HCT116 (cell line): Measurements from ENCODE around the gene GIT1. TPM values are rescaled to one million over a fixed set of nuclear protein-coding genes. Genes with fewer than 3 reads are reported as not detected.
"Not testable (repeated sequence)": the region's sequence is repeated elsewhere in the genome, so short reads cannot be mapped to it uniquely, and the experiment has no call there.

Experiments
- ATAC-seq: fragments of 200-7000 bp; cut with Tn5 transposase; 2 replicates; pipeline ENCODE4 v1.9.1; 2020; ENCODE audit warnings: mild to moderate bottlenecking, moderate library complexity
- BruUV-seq: library from RNA; stranded (reverse); fragments of 400-500 nt; replicated peaks from 2 replicates; lab custom pipeline; 2021; lab: Mats Ljungman, UMichigan
- CTCF ChIA-PET: fragments of 300-600 bp; sonication (Branson Sonifier 250); formaldehyde crosslinking; loops from one replicate; lab custom pipeline; 2021; ENCODE audit warnings: antibody characterized with exemption; lab: Charles Lee
- POLR2A ChIA-PET: fragments of 300-600, 350-600 bp; sonication (Branson Sonifier 250); formaldehyde crosslinking; loops from one replicate; lab custom pipeline; 2021; ENCODE audit warnings: antibody characterized with exemption; lab: Charles Lee
- RAD21 ChIA-PET, 2 experiments: fragments of 300-600 bp; sonication (Branson Sonifier 250); formaldehyde crosslinking; loops; one replicate each; lab custom pipeline; 2023; ENCODE audit warnings: low total read pairs in 2 of 2; ENCODE audit not compliant: uncharacterized antibody in 2 of 2, unreplicated experiment in 2 of 2, low non-redundant PET in 1 of 2; lab: Charles Lee
- DNase-seq: peaks from one replicate; pipeline ENCODE4 v3.0.0-alpha.2; 2010; ENCODE audit warnings: low read depth, low spot score
- H2AFZ ChIP-seq: fragments of 200-600 bp; shearing (Covaris generic), sonication (generic); 2 replicates; pipeline ENCODE4 v1.6.1; 2017; ENCODE audit warnings: low read depth, mixed run types, mixed read lengths, antibody characterized with exemption, low read length; ENCODE audit not compliant: poor library complexity, severe bottlenecking
- H3K27ac ChIP-seq: 2 replicates; pipeline ENCODE4 v1.5.1; 2012; ENCODE audit warnings: low read depth, low read length
- H3K27me3 ChIP-seq: fragments of 200-600 bp; sonication (generic); 2 replicates; pipeline ENCODE4 v1.6.1; 2016; ENCODE audit warnings: mixed run types, low read length, mixed read lengths; ENCODE audit not compliant: insufficient read depth
- H3K36me3 ChIP-seq, 2 experiments: fragments of 200-500 bp in 1 of 2; fragments of 200-600 bp in 1 of 2; sonication (Bioruptor generic) in 1 of 2; sonication (generic) in 1 of 2; 2 replicates each; pipeline versions ENCODE4 v1.5.1 to v1.6.1; 2014 to 2016; ENCODE audit warnings: low read length in 2 of 2, inconsistent platforms in 1 of 2, mixed read lengths in 1 of 2, mixed run types in 1 of 2; ENCODE audit not compliant: insufficient read depth in 2 of 2, control insufficient read depth in 1 of 2
- H3K4me1 ChIP-seq, 2 experiments: fragments of 200-600 bp in 1 of 2; sonication (generic) in 1 of 2; 2 replicates each; pipeline versions ENCODE4 v1.5.1 to v1.6.1; 2012 to 2017; ENCODE audit warnings: low read length in 2 of 2, inconsistent platforms in 1 of 2, mild to moderate bottlenecking in 1 of 2, mixed read lengths in 1 of 2, mixed run types in 1 of 2, moderate library complexity in 1 of 2; ENCODE audit not compliant: insufficient read depth in 2 of 2, control insufficient read depth in 1 of 2
- H3K4me2 ChIP-seq: fragments of 200-600 bp; sonication (generic); 2 replicates; pipeline ENCODE4 v1.6.1; 2017; ENCODE audit warnings: mixed run types, low read length, mixed read lengths
- H3K4me3 ChIP-seq, 2 experiments: fragments of 200-600 bp in 1 of 2; sonication (generic) in 1 of 2; replicated peaks in 1 of 2; 2 replicates each; pipeline ENCODE4 v1.5.1; 2011 to 2016; ENCODE audit warnings: low read length in 2 of 2, control low read depth in 1 of 2, low read depth in 1 of 2, mild to moderate bottlenecking in 1 of 2, mixed read lengths in 1 of 2, mixed run types in 1 of 2
- H3K79me2 ChIP-seq: fragments of 200-600 bp; sonication (generic); 2 replicates; pipeline ENCODE4 v1.6.1; 2017; ENCODE audit warnings: mild to moderate bottlenecking, mixed run types, low read length, moderate library complexity, mixed read lengths; ENCODE audit not compliant: insufficient read depth
- H3K9ac ChIP-seq: fragments of 200-600 bp; sonication (generic); 2 replicates; pipeline ENCODE4 v1.6.1; 2016; ENCODE audit warnings: low read length, mixed read lengths
- H3K9me2 ChIP-seq: fragments of 200-600 bp; sonication (generic), shearing (Covaris generic); 2 replicates; pipeline ENCODE4 v1.6.1; 2017; ENCODE audit warnings: mixed run types, mild to moderate bottlenecking, moderate library complexity; ENCODE audit not compliant: insufficient read depth
- H3K9me3 ChIP-seq, 2 experiments: fragments of 200-500 bp in 1 of 2; fragments of 200-600 bp in 1 of 2; sonication (Bioruptor generic) in 1 of 2; sonication (generic) in 1 of 2; 2 replicates each; pipeline ENCODE4 v1.6.1; 2014 to 2017; ENCODE audit warnings: low read length in 2 of 2, mixed read lengths in 2 of 2, inconsistent platforms in 1 of 2, low read depth in 1 of 2, mild to moderate bottlenecking in 1 of 2, mixed run types in 1 of 2, moderate library complexity in 1 of 2; ENCODE audit not compliant: control insufficient read depth in 1 of 2, insufficient read depth in 1 of 2
- H4K20me1 ChIP-seq: fragments of 200-600 bp; sonication (generic), shearing (Covaris generic); 2 replicates; pipeline ENCODE4 v1.6.1; 2017; ENCODE audit warnings: mixed run types, mild to moderate bottlenecking, moderate library complexity; ENCODE audit not compliant: insufficient read depth
- CEBPB ChIP-seq: IDR thresholded peaks from 2 replicates; pipeline ENCODE4 v1.6.1; 2012; ENCODE audit warnings: low read depth
- EGR1 ChIP-seq: IDR thresholded peaks from 2 replicates; pipeline ENCODE4 v1.6.1; 2012; ENCODE audit warnings: low read depth
- EZH2 ChIP-seq: fragments of 200-600 bp; sonication (generic); IDR thresholded peaks from 2 replicates; pipeline ENCODE4 v1.6.1; 2017; ENCODE audit warnings: antibody characterized with exemption, mixed run types
- RAD21 ChIP-seq: IDR thresholded peaks from 2 replicates; pipeline ENCODE4 v1.6.1; 2012; ENCODE audit warnings: low read depth, mild to moderate bottlenecking
- SP1 ChIP-seq: IDR thresholded peaks from 2 replicates; pipeline ENCODE4 v1.6.1; 2012; ENCODE audit warnings: low read depth
- SRF ChIP-seq: IDR thresholded peaks from 2 replicates; pipeline ENCODE4 v1.6.1; 2012; ENCODE audit warnings: low read depth
- TCF7L2 ChIP-seq: IDR thresholded peaks from 2 replicates; pipeline ENCODE4 v1.7.0; 2011; ENCODE audit warnings: borderline replicate concordance, inconsistent platforms; ENCODE audit not compliant: insufficient read depth, insufficient read length; ENCODE audit errors: extremely low read depth
- ZNF274 ChIP-seq: fragments of 200-500 bp; sonication (Bioruptor generic); IDR thresholded peaks from 2 replicates; pipeline ENCODE4 v1.6.1; 2014; ENCODE audit warnings: mild to moderate bottlenecking, low read depth, low read length, inconsistent platforms
- intact Hi-C: fragments of 100-400 bp; cut with micrococcal nuclease; formaldehyde crosslinking; loops from 2 replicates; pipeline ENCODE4 v1.10.0; 2022
- total RNA-seq: library from RNA; stranded (reverse); gene quantifications from one replicate; pipeline ENCODE4 v1.2.1, GENCODE V29; 2021; ENCODE audit not compliant: unreplicated experiment
- TF ChIP-seq, protein P1 (sequence below): IDR thresholded peaks from 2 replicates; pipeline ENCODE4 v1.6.1; 2012

Gene GIT1
- total RNA-seq, 1 experiment from 2014 or later, result 76.5 TPM

DNA sequence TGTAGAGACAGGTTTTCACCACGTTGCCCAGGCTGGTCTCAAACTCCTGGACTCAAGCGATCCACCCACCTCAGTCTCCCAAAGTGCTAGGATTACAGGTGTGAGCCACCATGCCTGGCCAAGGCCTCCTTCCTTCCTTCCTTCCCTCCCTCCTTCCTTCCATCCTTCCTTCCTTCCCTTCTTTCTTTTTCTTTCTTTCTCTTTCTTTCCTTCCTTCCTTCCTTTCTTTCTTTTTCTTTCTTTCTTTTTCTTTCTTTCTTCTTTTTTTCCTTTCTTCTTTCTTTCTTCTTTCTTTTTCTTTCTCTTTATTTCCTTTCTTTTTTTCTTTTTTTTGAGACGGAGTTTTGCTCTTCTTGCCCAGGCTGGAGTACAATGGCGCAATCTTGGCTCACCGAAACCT is 31.3 kb downstream of the GIT1 start:
- H3K4me1 ChIP-seq, H3K27ac ChIP-seq, H2AFZ ChIP-seq, H3K79me2 ChIP-seq, H3K9me3 ChIP-seq, POLR2A ChIA-PET, H3K9ac ChIP-seq, ATAC-seq, intact Hi-C loops, H3K4me2 ChIP-seq, RAD21 ChIA-PET, H3K9me2 ChIP-seq, H3K27me3 ChIP-seq, H3K4me3 ChIP-seq, BruUV-seq, H4K20me1 ChIP-seq, DNase-seq, H3K36me3 ChIP-seq: not testable (repeated sequence)
- CTCF ChIA-PET, result interaction anchor here (1.6 kb wide), 1 partner anchor 535 kb away, joined by 4 read pairs; no protein-coding TSS in a partner anchor

DNA sequence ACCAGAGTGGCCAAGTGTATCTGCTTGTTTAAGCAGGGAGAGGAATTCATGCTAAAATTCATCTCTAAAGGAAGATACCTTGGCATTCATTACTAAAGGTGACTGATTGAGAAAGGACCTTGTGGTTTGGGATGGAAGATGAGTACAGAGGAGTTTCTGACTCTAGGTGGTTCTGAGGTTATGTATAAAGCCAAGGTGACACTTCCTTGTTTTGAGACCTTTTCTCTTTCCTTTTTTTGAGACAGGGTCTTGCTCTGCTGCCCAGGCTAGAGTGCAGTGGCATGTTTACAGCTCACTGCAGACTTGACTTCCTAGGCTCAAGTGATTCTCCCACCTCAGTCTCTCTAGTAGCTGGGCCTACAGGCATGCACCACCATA is 31.7 kb downstream of the GIT1 start:
- Histone ChIP-seq H3K9ac (no peak overlapping the region), H3K79me2 (no peaks in the 10 kb centered on the region), H3K4me2 (no peak overlapping the region), H3K9me3 (no peaks in the 10 kb centered on the region), H3K27ac (no peak overlapping the region), H2AFZ (no peak overlapping the region), H3K4me3 (no peak overlapping the region), H3K27me3 (no peaks in the 10 kb centered on the region), H3K4me1 (no peaks in the 10 kb centered on the region), H3K36me3 (peaks cover 3 to 4% of the 10 kb centered on the region in 2 experiments; a peak in 1 of 4 replicates), H3K9me2 (no peaks in the 10 kb centered on the region), H4K20me1 (no peaks in the 10 kb centered on the region)
- intact Hi-C loops, result no loop called here
- DNase-seq, result no peak
- ChIA-PET POLR2A (no interaction called here), RAD21 (no interaction called here), CTCF (interaction anchor here (1.6 kb wide), 1 partner anchor 536 kb away, joined by 4 read pairs; no protein-coding TSS in a partner anchor)
- TF ChIP-seq CEBPB (no peak), EGR1 (no peak), RAD21 (no peak), SRF (no peak), ZNF274 (no peak), TCF7L2 (no peak), SP1 (no peak), EZH2 (no peak)
- TF ChIP-seq, protein P1, sequence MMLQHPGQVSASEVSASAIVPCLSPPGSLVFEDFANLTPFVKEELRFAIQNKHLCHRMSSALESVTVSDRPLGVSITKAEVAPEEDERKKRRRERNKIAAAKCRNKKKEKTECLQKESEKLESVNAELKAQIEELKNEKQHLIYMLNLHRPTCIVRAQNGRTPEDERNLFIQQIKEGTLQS, result no peak
- no peak for ATAC-seq
- no TSS peak for BruUV-seq
